ENCODE measurements around the gene SULT1E1.

The SULT1E1 gene

DNA sequence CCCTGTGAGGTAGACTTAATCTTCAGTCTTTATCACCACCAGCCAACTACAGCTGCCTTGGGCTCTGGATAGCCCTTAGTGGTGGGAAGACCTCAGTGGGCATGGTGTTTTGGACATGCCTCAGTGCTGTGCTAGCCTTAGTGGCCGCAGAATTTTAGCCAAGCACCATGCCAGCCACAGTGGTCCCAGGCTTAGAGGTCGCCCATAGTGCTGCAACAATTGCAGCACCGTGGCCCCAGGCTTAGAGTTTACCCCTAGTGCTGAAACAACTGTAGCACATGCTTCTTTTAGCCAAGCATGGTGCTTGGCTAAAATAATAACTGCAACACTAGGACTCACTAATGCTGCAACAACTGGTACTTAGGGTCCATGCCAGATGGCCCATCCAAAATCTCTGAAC, 60.6 kb downstream of the SULT1E1 start:
- no peak for DNase-seq (ENCODE audit: low read depth, low spot score)

DNA sequence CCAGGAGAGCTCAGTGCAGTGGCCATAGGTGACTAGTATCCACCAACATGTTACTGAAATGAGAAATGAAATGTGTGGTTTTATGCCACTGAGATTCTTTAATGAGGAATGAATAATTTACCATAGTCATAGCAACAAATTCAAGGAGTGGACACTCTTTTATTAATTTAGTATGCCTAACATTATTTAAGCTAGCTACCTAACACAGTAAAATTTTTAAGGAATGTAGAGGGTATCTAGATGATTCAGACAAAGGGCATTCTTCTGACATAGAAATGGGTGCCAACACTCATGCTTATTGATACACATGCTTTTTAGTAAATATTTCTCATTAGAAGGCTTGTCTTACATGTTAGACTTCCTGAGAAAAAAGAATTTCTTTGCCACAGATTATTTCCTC, 66.2 kb downstream of the SULT1E1 start:
- DNase-seq (ENCODE audit: low read depth, low spot score), result no peak

Measured in astrocyte of the hippocampus (primary cell).